COLO668 (cell line): Measurements from ENCODE around the gene LRRC45.

Source experiments
- DNase-seq: peaks from one replicate; lab custom pipeline; 2025; ENCODE audit not compliant: unreplicated experiment; lab: John Stamatoyannopoulos, UW

Gene LRRC45

DNA sequence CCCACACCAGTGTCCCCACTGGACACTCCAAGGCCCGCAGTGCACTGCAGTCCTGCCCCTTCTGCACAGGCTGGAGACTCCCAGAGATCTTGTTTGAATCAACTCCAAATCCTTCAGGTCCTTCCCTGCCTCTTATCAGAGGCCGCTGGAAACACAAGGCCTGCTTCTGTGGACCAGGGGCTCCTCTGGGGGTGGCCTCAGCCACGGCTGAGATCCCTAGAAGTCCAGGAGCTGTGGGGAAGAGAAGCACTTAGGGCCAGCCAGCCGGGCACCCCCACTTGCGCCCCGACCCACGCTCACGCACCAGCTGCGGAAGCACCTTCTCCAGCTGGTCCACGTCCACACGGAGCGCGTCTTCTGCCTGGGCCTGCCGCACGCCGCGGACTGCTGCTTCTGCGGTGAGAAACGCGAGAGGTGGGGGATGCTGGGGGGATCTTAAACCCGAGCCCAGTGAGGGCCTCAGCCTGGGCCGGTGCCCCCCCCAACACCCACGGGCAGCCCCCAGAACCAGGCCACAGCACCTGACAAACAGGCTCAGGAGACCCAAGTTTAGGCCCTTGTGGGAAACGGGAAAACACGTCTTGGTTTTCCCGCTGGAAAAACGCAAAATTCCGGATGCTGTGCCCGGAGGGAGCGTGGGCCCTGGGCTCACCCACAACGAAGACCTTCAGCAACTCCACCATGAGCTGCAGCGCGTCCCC lies 4.0 kb upstream of the LRRC45 start:
- no peak for DNase-seq

DNA sequence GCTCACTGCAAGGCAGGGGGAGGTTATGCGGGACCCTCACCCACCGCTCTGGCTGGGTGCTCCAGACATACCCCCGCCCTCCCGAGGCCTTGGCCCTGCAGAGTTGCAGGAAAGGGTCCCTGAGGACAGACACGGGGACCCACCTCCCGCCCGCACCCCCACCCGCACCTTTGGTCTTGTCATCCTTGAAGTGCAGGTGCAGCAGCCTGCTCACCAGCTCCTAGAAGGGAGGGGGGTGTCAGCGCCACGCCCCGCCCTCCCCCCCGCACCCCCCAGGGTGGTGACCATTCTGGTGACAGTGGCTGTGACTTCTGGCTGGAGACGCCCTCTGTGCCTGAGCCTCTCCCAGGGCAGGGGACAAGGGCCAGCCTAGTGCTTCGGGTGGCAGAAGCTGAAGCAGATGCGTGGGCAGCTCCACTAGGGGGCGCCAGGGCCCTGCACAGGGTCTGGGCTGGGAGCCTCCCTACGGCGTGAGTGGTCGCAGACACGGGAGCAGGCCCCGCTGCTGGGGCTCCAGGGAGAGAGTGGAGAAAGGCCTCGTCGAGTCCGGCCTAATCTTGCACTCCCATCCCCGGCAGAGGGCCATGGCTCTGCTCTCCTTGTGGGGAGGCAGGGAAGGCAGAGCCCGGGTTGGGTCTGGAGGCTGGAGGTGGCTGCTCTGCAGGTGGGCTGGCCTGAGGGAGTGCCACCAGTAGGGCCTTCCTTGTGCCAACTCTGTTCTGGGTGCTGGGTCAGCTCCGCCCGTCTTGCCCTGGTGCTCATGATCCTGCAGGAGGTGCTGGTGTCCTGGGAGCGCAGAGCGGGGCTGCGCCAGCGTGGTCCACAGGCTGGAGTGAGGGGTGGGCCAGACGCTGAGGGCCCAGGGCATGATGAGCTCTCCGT lies 3.2 kb upstream of the LRRC45 start:
- DNase-seq = peak; percentile 45

- DNase-seq = no peak
Observed at GRCh38 chr17:82020572-82021106, 2.5 kb upstream of the LRRC45 start.

DNA sequence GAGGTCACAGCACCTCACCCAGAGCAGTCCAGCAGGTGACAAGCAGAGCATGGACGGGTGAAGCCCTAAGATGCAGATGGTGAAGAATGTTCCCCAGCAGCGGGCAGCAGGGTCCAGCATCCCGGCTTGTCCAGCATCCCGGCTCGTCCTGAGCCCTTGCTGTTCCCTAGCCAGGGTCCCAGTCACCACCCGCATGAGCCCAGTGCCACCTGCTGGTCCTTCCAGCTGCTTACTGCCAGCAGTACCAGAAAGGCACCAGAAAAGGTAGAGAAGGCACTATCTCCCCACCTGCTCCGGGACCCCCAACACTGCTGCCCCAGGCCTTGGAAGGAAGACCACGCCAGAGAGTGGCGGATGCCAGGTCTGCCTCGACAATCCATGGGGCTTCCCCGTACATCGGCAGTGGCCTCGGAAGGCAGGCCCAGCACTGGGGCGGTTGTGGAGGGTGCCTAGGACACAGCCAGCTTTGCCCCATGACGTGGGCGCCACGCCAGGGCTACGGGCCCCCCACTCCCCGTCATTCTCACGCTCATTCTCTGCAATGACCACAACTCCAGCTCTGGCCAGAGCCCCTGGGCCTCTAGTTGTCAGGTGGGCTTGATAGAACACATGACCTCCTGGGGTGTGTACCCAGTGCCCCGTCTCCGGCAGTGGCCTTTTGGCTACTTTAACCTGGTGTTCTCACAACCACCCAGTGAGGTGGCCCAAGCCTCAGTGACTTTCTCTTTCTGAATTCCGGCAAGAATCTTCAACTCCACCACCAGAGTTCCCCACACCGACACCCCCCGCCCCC lies 1.8 kb upstream of the LRRC45 start:
- DNase-seq = peak; percentile 64

- DNase-seq = peak; percentile 28
Observed at GRCh38 chr17:82021900-82022309, 1.2 kb upstream of the LRRC45 start.

DNA sequence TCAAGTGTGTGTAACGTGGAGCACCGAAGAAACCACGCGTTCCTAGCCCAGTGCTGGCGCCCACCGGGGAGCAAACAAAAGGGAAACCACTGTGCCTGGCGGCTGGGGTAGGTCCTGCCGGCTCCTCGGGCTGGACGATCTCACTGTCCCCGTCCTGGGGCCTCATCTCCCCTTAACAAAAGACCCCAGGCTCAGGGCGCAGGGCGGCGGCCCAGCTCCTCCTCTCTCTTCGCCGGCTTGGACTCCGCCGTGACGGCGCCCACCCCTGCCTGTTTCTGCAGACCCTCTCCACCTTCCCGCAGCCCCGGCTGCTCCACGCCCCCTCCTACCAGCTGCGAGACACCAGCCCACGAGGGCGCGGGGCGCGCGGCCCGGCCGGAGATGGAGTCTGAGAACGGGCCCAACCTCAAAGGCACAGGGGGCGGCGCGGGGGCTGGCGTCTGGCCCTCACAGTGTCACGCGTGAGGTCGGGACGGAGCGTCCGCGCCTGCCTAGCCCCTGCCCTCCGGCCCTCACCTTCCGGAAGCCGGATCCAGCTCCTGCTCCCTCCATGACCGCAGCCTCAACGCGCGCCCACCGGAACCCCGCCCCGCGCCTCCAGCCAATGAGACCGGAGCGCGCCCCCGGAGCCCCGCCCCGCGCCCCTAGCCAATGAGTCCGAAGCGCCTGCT lies 660 bp upstream of the LRRC45 start, which contains the start of gene CENPX:
Gene CENPX (minus strand): TSS at position 569 of the 671 bp plus-strand sequence. CDS start 17 bp downstream, at position 552.
- peak; percentile 28 for DNase-seq

DNA sequence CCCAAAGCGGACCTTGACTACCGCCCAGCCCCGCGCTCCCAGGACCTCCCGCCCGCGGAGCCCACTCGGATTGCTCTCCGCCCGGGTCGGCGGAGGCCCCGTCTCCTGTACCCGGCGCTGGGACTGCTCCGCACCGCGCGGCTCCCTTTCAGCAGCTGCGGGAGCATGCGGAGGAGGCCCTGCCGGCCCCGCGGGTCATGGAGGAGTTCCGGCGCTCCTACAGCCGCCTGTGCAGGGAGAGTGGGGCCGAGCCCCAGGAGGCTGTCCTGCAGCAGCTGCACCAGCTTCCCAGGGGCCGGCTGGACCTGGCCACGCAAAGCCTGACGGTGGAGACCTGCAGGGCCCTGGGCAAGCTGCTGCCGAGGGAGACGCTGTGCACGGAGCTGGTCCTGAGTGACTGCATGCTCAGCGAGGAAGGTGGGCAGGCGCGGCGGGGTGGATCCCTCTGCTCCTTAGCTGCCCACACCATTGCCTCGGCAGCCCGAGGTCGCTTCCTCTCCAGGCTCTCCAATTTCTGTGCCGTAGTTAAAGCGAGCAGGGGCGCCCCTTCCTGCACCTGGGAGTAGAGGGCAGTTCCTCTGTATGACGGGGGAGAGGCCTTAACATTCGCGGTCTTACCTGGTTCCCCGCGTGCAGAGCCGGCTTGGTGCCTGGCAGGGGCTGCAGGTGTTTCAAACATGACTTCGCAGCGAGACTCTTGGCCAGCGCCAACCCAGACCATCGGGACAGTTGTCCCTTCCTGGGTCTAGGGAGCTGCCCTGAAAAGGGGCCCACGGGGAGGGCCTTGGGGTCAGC lies 539 bp downstream of the LRRC45 start:
- DNase-seq = peak; percentile 43

GRCh38 chr17:82024859-82025258 lies 1.8 kb downstream of the LRRC45 start:
- DNase-seq = no peak

GRCh38 chr17:82025401-82026107 lies 2.4 kb downstream of the LRRC45 start:
- no peak for DNase-seq

- DNase-seq = no peak
Observed at GRCh38 chr17:82028246-82028645, 5.1 kb downstream of the LRRC45 start.

DNA sequence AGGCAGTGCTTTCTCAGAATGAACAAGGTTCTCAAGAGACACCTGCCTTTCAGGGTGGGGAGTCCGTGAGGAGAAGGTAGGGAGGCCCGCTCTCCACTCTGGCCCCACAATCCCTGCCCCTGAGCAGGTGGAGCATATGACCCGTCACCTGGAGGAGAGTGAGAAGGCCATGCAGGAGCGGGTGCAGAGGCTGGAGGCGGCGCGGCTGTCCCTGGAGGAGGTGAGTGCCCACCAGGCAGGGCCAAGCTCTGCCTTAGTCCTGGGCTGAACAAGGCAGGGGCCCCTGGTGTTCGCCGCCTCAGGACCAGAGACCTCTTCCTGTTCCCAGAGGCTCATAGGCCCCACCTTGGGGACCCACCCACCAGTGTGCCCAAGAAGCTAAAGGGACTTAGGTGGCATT lies 5.9 kb downstream of the LRRC45 start:
- DNase-seq = no peak

DNA sequence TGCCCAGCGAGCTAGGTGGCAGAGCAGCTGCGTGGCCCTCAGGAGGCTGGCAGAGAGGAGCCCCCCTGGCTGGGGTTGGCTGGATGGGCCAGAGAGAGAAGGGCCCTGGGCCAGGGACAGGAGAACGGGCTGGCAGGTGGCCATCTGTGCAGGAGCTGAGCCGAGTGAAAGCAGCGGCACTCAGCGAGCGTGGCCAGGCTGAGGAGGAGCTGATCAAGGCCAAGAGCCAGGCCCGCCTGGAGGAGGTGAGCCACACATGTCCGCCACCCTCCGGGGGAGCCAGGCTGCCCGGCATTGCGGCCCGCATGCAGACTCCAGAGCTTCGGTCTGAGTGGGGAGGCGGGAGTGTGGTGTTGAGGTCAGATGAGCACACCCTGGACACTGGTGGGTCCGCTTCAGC lies 6.3 kb downstream of the LRRC45 start:
- DNase-seq = no peak

- DNase-seq = peak; percentile 35
Observed at GRCh38 chr17:82029990-82030469, 6.9 kb downstream of the LRRC45 start.

- peak; percentile 80 for DNase-seq
Observed at GRCh38 chr17:82030470-82031302, 7.6 kb downstream of the LRRC45 start.

DNA sequence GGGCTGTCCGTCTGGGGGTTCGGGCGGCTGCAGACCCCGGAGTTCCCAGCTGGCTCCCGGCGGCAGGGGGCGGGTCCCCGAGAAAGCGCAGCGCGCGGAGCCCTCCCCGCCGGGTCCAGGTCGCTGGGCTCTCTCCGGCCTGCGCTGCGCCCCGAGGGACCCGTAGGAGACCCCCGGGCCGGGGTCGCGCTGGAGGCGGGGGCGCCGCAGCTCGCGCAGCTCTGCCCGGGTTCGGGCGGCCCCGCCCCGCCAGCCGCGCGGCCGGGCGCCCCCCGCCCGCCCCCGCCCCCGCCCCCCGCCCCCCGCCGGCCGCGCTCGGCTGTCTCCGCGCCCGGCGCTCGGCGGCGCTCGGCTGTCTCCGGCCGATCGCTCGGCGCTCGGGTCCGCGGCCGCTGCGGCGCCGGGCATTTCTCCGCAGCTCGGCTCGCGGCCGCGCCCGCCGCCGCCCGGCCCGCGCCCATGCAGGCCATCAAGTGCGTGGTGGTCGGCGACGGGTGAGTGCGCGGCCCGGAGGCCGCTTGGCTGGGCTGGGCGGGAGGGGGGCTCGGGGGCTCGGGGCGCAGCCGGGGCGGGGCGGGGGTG lies 8.3 kb downstream of the LRRC45 start, which contains the start of gene RAC3:
Gene RAC3 (plus strand): TSS at position 376 of the 582 bp plus-strand sequence. CDS start 84 bp downstream, at position 460.
- peak; percentile 51 for DNase-seq

DNA sequence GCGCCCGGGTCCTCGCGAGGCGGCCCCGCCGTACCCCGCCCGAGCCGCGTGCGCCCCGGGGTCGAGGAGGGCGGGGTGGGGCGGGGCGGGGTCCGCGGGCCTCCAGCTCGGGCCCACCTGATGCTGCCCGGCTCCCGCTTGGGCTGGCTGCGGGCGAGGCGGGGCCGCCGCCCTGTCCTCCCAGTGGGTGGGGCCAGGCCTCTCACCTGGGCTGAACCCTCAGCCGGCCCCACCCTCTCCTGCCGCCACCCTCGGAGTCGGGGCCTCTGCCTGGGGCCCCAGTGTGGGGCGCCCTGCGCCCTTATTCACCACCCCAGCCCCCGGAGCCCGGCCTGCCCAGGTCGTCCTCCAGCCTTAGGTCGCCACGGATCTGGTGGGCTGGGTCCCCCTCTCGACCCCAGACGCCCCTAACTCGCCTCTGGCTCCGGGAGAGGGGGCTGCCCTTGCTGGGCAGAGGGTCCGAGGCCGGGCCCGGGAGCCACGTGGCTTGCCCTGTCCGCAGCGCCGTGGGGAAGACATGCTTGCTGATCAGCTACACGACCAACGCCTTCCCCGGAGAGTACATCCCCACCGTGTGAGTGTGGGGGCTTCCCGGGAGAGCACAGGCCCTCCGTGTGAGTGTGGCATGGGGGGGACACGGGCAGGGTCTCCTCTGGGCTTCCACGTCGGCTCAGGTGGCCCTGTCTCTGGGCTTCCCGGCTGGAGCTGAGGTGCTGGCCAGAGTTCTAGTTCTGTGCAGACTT lies 9.0 kb downstream of the LRRC45 start:
- DNase-seq = peak; percentile 63
